GM12864 (cell line): ENCODE data around the gene ZC3H7B.

Experiments
- DNase-seq: peaks from one replicate; pipeline ENCODE4 v3.0.0-alpha.2; 2011; ENCODE audit warnings: low read depth
- H3K4me3 ChIP-seq: 2 replicates; pipeline ENCODE4 v1.5.1; 2011; ENCODE audit warnings: mild to moderate bottlenecking, low read depth, low read length, control low read depth
- CTCF ChIP-seq: IDR thresholded peaks from 2 replicates; pipeline ENCODE4 v1.5.1; 2011; ENCODE audit warnings: low read depth, mild to moderate bottlenecking, moderate library complexity, low read length, control low read depth, inconsistent platforms; ENCODE audit errors: missing control alignments

ZC3H7B gene

GRCh38 chr22:41341012-41341411, 39.7 kb downstream of the ZC3H7B start:
- DNase-seq, result no peak
- no peak overlapping the region for H3K4me3 ChIP-seq
- no peak for TF ChIP-seq CTCF

GRCh38 chr22:41341990-41342389, 40.7 kb downstream of the ZC3H7B start:
- TF ChIP-seq CTCF, result no peak
- DNase-seq, result peak; percentile 8
- no peak overlapping the region for H3K4me3 ChIP-seq

- TF ChIP-seq CTCF, result no peak
- H3K4me3 ChIP-seq, result no peak overlapping the region
- no peak for DNase-seq
Measured at GRCh38 chr22:41343300-41343699, 42.0 kb downstream of the ZC3H7B start.

- DNase-seq, result no peak
- no peak for TF ChIP-seq CTCF
Measured at GRCh38 chr22:41343717-41344116, 42.4 kb downstream of the ZC3H7B start.

GRCh38 chr22:41344189-41344788, 43.0 kb downstream of the ZC3H7B start:
- no peak for DNase-seq
- H3K4me3 ChIP-seq, result no peak overlapping the region
- no peak for TF ChIP-seq CTCF

More at GRCh38 chr22:41343717-41344116, 42.4 kb downstream of the ZC3H7B start:
- H3K4me3 ChIP-seq, result no peak overlapping the region

- DNase-seq, result no peak
- no peak overlapping the region for H3K4me3 ChIP-seq
- no peak for TF ChIP-seq CTCF
Measured at GRCh38 chr22:41345807-41346335, 44.5 kb downstream of the ZC3H7B start.
